OCI-LY7 (cell line): ENCODE measurements around the gene UBA3.

Experiments
- CTCF ChIP-seq: fragments of 200-600 bp; sonication (generic); conservative IDR thresholded peaks from 2 replicates; pipeline ENCODE4 v1.5.1; 2014; ENCODE audit warnings: mild to moderate bottlenecking, antibody characterized with exemption, low read length, moderate library complexity, mixed read lengths
- EZH2phosphoT487 ChIP-seq: fragments of 200-600 bp; sonication (generic); IDR thresholded peaks from 2 replicates; pipeline ENCODE4 v1.6.1; 2018; ENCODE audit warnings: low read depth, borderline replicate concordance, mild to moderate bottlenecking, mixed run types, antibody characterized with exemption, low read length, moderate library complexity, mixed read lengths

DNA sequence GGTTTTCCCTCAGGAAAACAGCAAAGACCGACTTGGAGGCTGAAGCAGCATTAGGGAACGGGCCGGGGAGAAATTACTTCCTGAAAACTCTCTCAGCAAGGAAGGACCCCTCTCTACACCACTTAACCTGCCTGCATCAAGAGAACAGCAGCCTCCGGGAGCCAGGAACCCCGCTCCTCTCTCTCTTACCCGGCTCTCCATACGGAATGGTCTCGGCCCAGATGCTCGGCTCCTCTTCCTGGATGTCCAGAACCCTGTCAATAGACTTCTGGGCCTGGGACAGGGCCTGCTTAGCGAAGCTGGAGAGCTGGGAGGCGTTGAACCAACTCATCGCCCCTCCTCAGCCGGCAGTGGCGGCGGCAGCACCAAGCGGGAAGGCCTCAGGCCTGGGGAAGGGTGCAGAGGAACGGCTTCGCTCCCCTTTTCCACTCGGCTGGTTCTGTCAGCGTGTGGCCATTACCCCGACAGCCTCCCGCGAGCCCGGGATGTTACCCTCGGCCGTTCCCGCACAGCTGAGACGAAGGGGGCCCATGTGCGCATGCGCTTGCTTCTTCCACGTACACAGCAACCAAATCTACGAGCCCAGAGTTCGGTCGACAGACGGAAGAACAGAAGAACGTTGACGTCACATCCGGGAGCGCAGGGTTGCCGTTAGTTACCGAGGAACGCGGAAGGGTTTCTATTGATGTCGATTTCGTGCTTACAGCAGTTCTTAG, 28.3 kb downstream of the UBA3 start, which contains the start of gene TMF1:
- TF ChIP-seq EZH2phosphoT487 (no peak), CTCF (no peak)
